Measurements from ENCODE around the gene PIAS2.

- no peak for TF ChIP-seq EZH2 (IDR thresholded peaks at IDR 0.05; ENCODE audit: low read length)
- TF ChIP-seq, protein P1, sequence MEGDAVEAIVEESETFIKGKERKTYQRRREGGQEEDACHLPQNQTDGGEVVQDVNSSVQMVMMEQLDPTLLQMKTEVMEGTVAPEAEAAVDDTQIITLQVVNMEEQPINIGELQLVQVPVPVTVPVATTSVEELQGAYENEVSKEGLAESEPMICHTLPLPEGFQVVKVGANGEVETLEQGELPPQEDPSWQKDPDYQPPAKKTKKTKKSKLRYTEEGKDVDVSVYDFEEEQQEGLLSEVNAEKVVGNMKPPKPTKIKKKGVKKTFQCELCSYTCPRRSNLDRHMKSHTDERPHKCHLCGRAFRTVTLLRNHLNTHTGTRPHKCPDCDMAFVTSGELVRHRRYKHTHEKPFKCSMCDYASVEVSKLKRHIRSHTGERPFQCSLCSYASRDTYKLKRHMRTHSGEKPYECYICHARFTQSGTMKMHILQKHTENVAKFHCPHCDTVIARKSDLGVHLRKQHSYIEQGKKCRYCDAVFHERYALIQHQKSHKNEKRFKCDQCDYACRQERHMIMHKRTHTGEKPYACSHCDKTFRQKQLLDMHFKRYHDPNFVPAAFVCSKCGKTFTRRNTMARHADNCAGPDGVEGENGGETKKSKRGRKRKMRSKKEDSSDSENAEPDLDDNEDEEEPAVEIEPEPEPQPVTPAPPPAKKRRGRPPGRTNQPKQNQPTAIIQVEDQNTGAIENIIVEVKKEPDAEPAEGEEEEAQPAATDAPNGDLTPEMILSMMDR (optimal IDR thresholded peaks at IDR 0.05 in 1 of 3, IDR thresholded peaks at IDR 0.05 in 1 of 3, conservative IDR thresholded peaks at IDR 0.05 in 1 of 3; ENCODE audit: extremely low read depth in 1 of 3, insufficient read depth in 2 of 3, low read length in 3 of 3): no peak
Observed at GRCh38 chr18:46814399-46814798, 102.9 kb downstream of the PIAS2 start.

Measured in keratinocyte (primary cell).